T follicular helper cell (primary cell): ENCODE measurements around the gene DUOXA1.
"Not testable (repeated sequence)": the region's sequence is repeated elsewhere in the genome, so short reads cannot be mapped to it uniquely, and the experiment has no call there.

Experiments used
- DNase-seq: peaks from one replicate; pipeline ENCODE4 v3.0.0-alpha.2; 2020; ENCODE audit warnings: low read depth

DUOXA1 gene

DNA sequence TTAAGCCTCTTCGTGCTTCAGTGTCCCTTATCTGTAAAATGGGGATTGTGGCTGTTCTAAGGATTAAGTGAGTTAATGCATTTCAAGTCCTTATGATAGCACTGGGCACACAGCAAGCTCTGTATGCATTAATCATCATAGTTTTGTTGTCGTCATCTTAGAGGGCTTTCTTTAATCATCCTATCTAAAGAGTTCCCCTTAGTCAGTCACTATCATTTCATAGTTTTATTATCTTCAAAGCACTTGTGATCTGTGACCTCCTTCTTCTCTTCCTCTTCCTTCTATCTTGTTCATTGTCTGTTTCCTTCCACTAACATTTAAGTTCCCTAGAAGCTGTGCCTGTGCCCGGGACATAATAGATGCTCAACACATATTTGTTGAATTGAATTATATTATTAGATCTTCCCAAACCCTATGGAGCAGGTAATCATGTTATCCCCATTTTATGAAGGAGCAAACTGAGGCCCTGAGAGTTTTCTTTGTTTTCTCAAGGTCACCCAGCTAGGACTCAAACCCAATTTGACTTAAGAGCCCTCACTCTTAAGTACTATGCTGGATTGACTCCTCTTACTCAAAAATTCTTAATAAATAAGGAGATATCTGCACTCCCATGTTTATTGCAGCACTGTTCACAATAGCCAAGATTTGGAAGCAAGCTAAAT, 39.8 kb downstream of the DUOXA1 start:
- DNase-seq: no peak

DNA sequence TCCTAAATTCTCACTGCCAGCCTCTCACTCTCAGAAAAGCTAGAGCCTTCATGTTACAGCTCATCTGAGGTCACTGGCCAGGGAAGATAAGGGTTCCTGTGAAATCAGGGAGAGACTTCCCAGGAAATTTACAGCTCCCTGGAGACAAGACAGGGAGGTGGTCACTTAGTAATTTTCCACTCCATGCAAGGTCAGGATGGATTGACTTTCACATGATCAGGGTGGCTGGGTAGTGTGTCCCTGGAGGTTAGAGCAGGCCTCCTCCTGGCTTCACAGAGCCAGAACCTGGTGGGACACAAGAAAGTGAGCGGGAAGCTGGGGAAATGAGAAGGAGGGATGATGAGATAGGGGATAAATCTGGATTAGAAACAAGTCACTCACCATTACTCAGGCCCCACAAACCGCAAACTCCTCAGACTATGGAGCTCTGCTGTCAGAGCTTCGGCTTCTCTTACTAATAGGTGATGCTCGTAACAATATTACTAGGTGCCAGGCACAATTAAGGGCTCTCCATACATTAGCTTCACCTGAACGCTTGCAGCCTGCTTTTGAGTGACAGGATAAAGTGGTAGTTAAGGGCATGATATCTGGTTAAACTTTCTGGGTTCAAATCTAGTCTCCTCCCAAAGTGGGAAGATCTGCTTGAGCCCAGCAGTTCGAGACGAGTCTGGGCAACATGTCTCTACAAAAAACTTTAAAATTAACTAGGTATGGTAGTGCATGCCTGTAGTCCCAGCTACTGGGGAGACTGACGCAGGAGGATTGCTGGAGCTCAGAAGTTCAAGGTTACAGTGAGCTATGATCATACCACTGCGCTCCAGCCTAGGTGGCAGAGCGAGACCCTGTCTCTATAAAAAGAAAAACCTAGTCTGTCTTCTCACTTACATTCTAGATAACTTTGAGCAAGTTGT, 40.6 kb downstream of the DUOXA1 start:
- no peak for DNase-seq

DNA sequence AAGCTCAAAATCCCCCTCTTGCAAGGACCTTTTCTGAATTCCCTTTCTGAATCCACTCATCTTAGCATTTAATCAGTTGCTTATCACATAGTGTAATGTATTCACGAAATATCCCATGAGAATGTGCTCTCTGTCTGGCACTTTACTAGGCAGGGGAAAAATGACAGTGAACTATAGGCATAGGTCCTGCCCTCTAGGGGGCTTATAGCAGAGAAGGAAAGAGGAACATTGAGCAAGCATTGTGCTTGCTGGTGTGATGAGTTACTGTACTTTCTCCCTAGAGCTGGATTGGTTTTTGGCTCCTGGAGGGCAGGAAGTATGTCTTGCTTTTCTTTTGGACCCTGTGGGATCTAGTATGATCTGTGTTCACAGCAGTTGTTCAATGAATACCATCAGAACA, 42.2 kb downstream of the DUOXA1 start:
- no peak for DNase-seq

DNA sequence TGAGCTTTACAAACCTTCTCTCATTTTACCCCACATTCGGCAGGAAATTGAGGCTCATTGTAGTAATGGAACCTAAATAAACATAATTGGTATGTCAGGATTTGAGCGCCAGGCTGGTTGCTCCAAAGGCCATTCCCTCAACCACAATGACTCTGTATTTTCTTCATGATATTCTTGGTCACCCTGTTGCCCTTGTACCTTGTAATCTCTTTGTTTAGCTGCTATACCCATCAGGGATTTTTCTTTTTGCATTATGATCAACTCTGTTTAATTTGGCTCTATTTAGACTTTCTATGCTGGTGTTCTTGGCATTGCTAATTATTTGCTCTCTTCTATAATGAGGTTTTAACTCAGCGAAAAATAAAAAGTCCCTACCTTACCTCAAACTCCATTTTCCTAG, 45.5 kb downstream of the DUOXA1 start:
- no peak for DNase-seq

DNA sequence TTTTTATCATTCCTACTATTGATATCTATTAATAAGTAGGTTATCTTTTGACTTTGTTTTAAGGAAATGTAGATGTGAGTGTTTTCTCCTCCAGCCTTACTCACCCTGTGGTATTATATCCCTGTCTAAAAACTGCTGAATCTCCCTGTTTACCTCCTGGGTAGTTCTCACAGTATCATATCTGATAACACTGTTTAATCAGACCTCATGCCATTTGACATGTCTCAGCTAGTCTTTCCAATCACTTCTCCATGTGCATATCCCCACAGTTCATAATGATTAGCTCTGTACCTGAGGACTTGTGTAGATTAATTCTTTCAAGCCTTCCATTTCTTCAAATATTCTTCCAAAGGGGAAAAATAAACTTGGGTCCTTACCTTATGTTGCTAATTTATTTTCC, 46.5 kb downstream of the DUOXA1 start:
- DNase-seq: no peak

DNA sequence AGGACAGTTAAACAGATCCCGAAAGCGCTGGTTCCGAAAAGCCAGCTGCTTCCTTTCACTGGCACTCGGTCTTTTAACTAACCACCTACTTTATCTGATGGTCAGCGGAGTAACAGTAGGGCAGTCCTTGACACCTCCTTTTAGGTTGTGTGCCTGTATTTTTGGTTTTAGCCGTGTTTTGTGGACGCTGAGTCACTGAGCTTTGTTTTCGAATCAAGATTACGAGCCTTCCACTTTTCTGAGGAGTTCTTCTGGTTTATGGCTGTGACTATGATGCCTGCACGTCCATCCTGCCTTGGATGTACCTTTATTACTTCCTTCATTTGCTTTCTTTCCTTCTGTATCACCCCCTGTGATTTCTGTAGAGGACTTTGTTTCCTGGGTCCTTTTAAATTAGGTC, 47.3 kb downstream of the DUOXA1 start:
- DNase-seq: not testable (repeated sequence)

DNA sequence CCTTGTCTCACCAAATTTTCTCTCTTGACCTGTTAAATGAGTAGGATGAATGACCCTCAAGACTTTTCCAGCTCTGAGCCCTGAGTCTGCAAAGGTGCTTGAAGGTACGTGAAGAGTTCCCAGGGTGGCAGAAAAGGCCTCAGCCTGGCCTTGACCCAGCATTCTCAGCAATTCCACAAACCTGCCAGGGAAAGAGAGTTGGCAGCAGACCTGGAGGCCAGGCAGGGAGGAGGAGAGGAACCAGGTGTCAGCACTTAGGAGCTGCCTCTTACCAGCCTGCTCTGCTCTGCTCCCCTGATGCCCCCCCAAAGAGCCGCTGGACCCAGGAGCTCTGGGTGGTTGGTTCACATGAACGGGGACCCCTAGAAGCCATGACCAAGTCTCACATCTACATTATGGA, 49.1 kb downstream of the DUOXA1 start:
- not testable (repeated sequence) for DNase-seq

DNA sequence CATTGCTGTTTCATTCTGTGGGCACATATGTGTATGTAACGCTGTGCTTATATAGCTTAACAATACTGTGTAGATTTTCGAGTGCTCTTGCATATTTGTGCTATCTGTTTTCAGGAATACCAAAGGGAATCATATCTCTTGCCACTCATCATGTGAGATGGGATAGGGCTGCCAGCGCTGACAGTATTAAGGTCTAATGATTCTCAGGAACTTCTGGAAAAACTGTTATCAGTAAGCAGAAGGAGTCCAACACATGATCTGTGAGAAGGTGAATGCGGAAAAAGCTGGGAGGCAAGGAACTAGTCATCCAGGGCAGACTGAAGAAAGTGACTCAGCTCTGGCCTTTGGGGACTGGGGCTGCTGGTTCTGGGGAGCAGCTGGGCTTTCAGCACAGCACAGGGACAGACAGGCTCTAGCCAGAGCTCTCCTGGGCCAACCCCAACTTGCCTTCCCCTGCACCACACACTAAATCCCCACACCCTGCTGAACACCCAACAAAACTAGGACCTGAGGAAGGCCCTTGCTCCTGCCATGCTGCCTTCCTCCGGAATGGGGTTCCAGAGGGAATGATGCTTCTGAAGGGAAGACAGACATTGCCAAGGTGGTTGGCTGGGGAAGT, 49.9 kb downstream of the DUOXA1 start:
- not testable (repeated sequence) for DNase-seq

DNA sequence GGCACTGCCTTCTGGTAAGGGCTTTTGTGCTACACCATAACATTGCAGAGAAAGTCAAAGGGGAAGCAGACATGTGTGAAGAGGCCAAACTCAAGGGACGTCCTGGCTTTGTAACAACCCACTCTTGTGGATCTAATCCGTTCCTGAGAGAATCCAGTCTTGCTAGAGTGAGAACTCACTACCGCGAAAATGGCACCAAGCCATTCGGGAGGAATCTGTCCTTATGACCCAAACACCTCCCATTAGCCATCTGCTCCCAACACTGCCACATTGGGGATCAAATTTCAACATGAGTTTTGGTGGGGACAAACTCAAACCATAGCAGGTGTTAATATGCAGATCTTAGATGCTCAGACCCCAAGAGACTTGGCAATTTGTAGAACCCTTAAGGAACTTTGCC, 50.5 kb downstream of the DUOXA1 start:
- DNase-seq: not testable (repeated sequence)

DNA sequence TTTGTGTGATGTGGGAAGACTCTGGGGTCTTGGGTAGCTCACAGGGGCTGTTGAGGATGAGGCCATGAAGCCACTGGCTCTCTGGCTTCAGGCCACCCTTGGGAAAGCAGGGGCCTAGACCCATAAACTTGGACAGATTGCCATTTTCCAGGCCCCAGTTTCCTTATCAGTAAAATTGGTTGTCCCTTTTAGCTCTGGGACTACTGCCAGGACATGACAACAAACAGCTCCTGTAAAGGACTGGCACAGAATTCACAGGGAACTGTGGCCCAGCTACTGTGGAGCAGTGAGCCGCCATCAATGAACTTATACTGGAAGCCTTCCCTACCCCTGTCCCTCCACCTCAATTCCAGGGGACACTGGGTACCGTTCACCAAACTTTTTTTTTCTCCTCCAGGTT, 52.3 kb downstream of the DUOXA1 start:
- DNase-seq: not testable (repeated sequence)

DNA sequence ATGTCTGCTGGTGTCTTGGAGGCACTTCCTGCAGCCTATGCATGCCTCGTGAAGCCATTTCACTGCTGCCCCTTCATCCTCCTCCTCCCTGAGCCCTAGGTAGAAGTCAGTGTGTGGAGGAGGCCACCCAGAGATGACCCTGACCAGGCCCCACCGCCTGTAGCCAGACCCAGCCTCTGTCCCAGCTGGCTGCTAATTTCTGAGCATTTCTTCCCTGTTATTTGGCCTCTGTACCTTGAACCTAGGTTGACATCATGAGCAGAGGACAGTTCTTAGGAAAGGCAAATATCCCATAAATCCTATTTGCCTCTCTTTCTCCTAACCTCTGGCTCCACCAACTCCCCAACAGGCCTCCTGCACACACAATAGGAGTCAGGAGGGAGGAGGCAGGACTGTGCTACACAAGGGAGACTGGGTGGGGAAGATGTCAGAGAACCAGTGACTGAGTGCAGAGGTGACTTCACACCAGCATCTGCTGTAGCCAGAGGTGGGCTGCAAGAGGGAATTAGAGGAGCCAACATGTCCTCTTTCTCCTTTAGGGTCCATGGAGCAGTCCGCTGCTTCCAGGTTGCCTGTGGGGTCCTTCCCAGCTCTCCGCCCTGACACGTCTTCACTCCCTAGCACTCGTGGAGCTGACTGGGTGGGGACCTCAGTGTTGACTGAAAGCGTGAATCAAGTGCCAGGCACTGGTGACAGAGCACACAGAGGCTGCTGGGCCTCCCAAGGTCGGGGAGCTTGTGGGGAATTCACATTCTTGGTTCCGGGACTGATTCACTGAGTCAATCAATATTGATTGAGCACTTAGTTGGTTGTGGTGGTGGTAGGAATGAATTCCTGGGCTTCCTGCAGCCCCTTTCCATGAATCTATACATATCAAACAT, 54.0 kb downstream of the DUOXA1 start:
- DNase-seq: not testable (repeated sequence)

DNA sequence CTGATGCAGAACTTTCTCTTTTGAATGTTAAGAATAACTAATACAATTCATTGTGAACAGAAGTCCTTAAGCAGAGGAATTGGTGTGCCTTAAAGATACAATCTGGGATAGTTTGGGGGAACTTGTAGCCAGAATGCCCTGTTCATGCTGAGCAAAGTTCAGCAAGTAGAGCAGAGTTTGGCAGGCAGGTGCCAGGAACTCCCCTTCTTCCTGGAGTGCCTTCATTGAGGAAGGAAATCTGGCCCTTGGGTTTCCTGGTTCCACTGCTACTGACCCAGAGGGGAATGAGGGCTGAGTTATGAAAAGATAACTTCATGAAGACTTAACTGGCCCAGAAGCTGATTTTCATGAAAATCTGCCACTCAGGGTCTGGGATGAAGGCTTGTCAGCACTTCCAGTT, 56.1 kb downstream of the DUOXA1 start:
- not testable (repeated sequence) for DNase-seq

DNA sequence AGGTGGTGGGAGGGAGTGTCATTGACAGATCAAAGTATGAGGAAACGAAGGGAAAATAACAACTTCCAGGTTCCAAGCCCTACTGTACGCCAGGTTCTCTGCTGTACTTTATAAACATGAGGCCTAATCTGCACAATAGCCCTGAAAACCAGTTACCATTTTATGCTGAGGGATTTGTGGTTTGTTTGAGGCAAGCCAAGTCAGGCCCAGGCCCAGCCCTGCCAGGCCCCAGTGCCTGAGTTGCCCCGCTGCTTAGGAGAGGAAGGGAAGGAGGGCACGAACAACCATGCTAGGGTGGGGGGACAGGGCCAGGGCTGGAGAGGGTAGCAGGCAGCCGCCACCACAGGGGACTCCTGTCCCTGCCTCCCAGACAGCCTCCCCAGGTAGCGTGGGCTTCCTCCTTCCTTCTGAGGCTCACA, 59.7 kb downstream of the DUOXA1 start:
- DNase-seq: not testable (repeated sequence)
